Keratinocyte (primary cell): ENCODE measurements around the gene DIP2B.

Source experiments
- EZH2 ChIP-seq: IDR thresholded peaks from one replicate; pipeline ENCODE4 v1.6.1; 2012; ENCODE audit warnings: inconsistent platforms, mild to moderate bottlenecking, low read length, moderate library complexity
- TF ChIP-seq, protein P1 (sequence below), 3 experiments: IDR thresholded peaks in 1 of 3; conservative IDR thresholded peaks in 1 of 3; optimal IDR thresholded peaks in 1 of 3; 2 replicates in 2 of 3; 3 replicates in 1 of 3; pipeline versions ENCODE3 to v1.5.1; 2011; ENCODE audit warnings: low read length in 3 of 3, mild to moderate bottlenecking in 3 of 3, moderate library complexity in 2 of 3, control low read depth in 1 of 3, inconsistent platforms in 1 of 3; ENCODE audit not compliant: insufficient read depth in 2 of 3; ENCODE audit errors: extremely low read depth in 1 of 3

DNA sequence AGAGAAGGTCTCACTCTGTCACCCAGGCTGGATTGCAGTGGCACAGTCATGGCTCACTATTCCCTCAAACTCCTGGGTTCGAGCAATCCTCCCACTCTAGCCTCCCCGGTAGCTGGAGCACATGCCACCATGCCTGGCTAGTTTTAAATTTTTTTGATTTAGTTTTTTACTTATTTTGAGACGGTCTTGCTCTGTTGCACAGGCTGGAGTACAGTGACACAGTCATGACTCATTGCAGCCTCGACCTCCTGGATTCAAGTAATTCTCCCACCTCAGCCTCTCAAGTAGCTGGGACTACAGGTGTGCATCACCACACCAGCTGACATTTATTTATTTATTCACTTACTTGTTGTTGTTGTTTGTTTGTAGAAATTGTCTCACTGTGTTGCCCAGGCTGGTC is 22.2 kb upstream of the DIP2B start:
- no peak for TF ChIP-seq EZH2
- TF ChIP-seq, protein P1, sequence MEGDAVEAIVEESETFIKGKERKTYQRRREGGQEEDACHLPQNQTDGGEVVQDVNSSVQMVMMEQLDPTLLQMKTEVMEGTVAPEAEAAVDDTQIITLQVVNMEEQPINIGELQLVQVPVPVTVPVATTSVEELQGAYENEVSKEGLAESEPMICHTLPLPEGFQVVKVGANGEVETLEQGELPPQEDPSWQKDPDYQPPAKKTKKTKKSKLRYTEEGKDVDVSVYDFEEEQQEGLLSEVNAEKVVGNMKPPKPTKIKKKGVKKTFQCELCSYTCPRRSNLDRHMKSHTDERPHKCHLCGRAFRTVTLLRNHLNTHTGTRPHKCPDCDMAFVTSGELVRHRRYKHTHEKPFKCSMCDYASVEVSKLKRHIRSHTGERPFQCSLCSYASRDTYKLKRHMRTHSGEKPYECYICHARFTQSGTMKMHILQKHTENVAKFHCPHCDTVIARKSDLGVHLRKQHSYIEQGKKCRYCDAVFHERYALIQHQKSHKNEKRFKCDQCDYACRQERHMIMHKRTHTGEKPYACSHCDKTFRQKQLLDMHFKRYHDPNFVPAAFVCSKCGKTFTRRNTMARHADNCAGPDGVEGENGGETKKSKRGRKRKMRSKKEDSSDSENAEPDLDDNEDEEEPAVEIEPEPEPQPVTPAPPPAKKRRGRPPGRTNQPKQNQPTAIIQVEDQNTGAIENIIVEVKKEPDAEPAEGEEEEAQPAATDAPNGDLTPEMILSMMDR (optimal IDR thresholded peaks at IDR 0.05 in 1 of 3, IDR thresholded peaks at IDR 0.05 in 1 of 3, conservative IDR thresholded peaks at IDR 0.05 in 1 of 3; ENCODE audit: extremely low read depth in 1 of 3, insufficient read depth in 2 of 3, low read length in 3 of 3): no peak
